ENCODE results near the gene ALDH1A3. TPM values are rescaled to one million over a fixed set of nuclear protein-coding genes. Genes with fewer than 3 reads are reported as not detected.

ALDH1A3 gene
- total and polyA plus RNA-seq, 7 experiments from 2014 or later: not detected

DNA sequence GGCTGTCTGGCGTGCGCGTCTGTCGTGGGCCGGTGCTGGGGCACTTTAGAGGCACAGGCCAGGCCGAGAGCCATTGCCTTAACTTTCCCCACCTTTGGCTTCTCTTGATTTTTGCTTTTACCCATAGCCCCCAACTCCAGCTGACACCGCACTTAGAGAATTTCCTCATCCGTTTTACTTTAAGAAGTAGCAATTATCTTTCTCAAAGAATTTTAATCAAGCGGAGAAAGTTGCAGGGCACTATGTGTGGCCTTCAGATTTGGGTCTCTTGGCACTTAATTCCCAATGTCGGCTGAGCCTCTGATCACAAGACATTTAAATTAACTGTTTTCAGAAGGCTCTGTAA lies 1.2 kb downstream of the ALDH1A3 start:
- Histone ChIP-seq H3K36me3 (ENCODE audit: control insufficient read depth in 2 of 3, insufficient read depth in 3 of 3, low read length in 3 of 3) (no peaks in the 10 kb centered on the region), H3K4me3 (ENCODE audit: low read length) (no peak overlapping the region), H3K27me3 (ENCODE audit: control insufficient read depth in 2 of 2, insufficient read depth in 2 of 2, low read length in 2 of 2) (peaks cover 0 to 6% of the 10 kb centered on the region in 2 donors), H3K27ac (ENCODE audit: low read depth, low read length) (no peak overlapping the region), H3K9me3 (ENCODE audit: control insufficient read depth in 2 of 3, low read length in 3 of 3) (no peaks in the 10 kb centered on the region), H3K4me1 (ENCODE audit: control insufficient read depth in 2 of 2, insufficient read depth in 2 of 2, low read length in 2 of 2) (no peaks in the 10 kb centered on the region)
- Mint-ChIP-seq H3K36me3 (no peaks in the 10 kb centered on the region), H3K27ac (no peak overlapping the region), H3K27me3 (peaks cover 76 to 85% (median 82%) of the 10 kb centered on the region in 5 donors), H3K4me3 (peak overlapping the region; percentile 5 to 78 (median 58)), H3K4me1 (peaks cover 0 to 18% (median 14%) of the 10 kb centered on the region in 7 donors), H3K9me3 (peaks cover 0 to 2% (median 0%) of the 10 kb centered on the region in 11 donors)
- no peak for ATAC-seq
- POLR2A ChIA-PET: no interaction called here
- CTCF ChIA-PET: no interaction called here
- DNase-seq: no peak
- intact Hi-C loops (cut with micrococcal nuclease): no loop called here

GRCh38 chr15:100881573-100882336 lies 2.1 kb downstream of the ALDH1A3 start:
- Histone ChIP-seq H3K36me3 (ENCODE audit: control insufficient read depth in 2 of 3, insufficient read depth in 3 of 3, low read length in 3 of 3) (no peaks in the 10 kb centered on the region), H3K4me3 (ENCODE audit: low read length) (no peak overlapping the region), H3K4me1 (ENCODE audit: control insufficient read depth in 2 of 2, insufficient read depth in 2 of 2, low read length in 2 of 2) (no peaks in the 10 kb centered on the region), H3K27me3 (ENCODE audit: control insufficient read depth in 2 of 2, insufficient read depth in 2 of 2, low read length in 2 of 2) (peaks cover 0 to 6% of the 10 kb centered on the region in 2 donors), H3K27ac (ENCODE audit: low read depth, low read length) (no peak overlapping the region), H3K9me3 (ENCODE audit: control insufficient read depth in 2 of 3, low read length in 3 of 3) (no peaks in the 10 kb centered on the region)
- H3K27ac Mint-ChIP-seq: no peak overlapping the region
- DNase-seq: no peak
- H3K4me1 Mint-ChIP-seq: peaks cover 0 to 18% (median 14%) of the 10 kb centered on the region in 7 donors
- H3K36me3 Mint-ChIP-seq: no peaks in the 10 kb centered on the region
- H3K27me3 Mint-ChIP-seq: peaks cover 71 to 85% (median 80%) of the 10 kb centered on the region in 5 donors
- H3K9me3 Mint-ChIP-seq: peaks cover 0 to 2% (median 0%) of the 10 kb centered on the region in 11 donors
- ATAC-seq: no peak
- intact Hi-C loops (cut with micrococcal nuclease): no loop called here
- POLR2A ChIA-PET: no interaction called here
- CTCF ChIA-PET: no interaction called here
- H3K4me3 Mint-ChIP-seq: peak overlapping the region in 3 of 10 donors; percentile 63 to 78 (median 63)

- ChIA-PET CTCF (no interaction called here), POLR2A (no interaction called here)
- no peaks in the 10 kb centered on the region for H3K36me3 Mint-ChIP-seq
- no peak overlapping the region for H3K27ac ChIP-seq (ENCODE audit: low read depth, low read length)
- no peak overlapping the region for H3K27ac Mint-ChIP-seq
- no peak for ATAC-seq
- DNase-seq: no peak
- no peaks in the 10 kb centered on the region for H3K36me3 ChIP-seq (ENCODE audit: control insufficient read depth in 2 of 3, insufficient read depth in 3 of 3, low read length in 3 of 3)
- peaks cover 0 to 2% (median 0%) of the 10 kb centered on the region in 11 donors for H3K9me3 Mint-ChIP-seq
- no peak overlapping the region for H3K4me3 Mint-ChIP-seq
- H3K27me3 ChIP-seq (ENCODE audit: control insufficient read depth in 2 of 2, insufficient read depth in 2 of 2, low read length in 2 of 2): no peaks in the 10 kb centered on the region
- peaks cover 65 to 83% (median 80%) of the 10 kb centered on the region in 5 donors for H3K27me3 Mint-ChIP-seq
- peaks cover 0 to 13% (median 11%) of the 10 kb centered on the region in 7 donors for H3K4me1 Mint-ChIP-seq
- no peak overlapping the region for H3K4me3 ChIP-seq (ENCODE audit: low read length)
- no peaks in the 10 kb centered on the region for H3K9me3 ChIP-seq (ENCODE audit: control insufficient read depth in 2 of 3, low read length in 3 of 3)
- no peaks in the 10 kb centered on the region for H3K4me1 ChIP-seq (ENCODE audit: control insufficient read depth in 2 of 2, insufficient read depth in 2 of 2, low read length in 2 of 2)
- intact Hi-C loops (cut with micrococcal nuclease): no loop called here
Observed at GRCh38 chr15:100885116-100885515, 5.5 kb downstream of the ALDH1A3 start.

DNA sequence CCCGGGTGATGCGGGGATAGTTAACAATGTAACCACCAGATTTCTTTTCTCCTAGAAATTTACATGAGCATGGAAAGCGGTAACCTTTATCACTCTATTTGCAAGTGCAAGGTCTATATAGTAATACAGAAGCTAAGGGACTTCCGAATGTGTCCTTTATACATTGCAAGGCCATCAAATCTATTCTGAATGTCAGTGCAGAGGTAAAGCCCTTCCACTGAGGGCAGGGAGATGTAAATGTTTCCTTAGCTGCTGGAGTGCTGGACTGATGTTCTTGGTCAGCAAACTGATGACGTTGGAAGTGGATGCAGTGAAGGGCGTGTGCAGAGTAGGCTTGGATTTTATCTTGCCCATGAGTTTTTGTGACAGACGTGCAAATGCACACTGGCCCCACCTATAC lies 6.2 kb downstream of the ALDH1A3 start:
- Mint-ChIP-seq H3K4me3 (no peak overlapping the region), H3K27ac (no peak overlapping the region), H3K9me3 (peaks cover 0 to under 1% (median 0%) of the 10 kb centered on the region in 11 donors), H3K36me3 (no peaks in the 10 kb centered on the region), H3K4me1 (peaks cover 0 to 7% (median 4%) of the 10 kb centered on the region in 7 donors), H3K27me3 (peaks cover 62 to 83% (median 76%) of the 10 kb centered on the region in 5 donors)
- H3K36me3 ChIP-seq (ENCODE audit: control insufficient read depth in 2 of 3, insufficient read depth in 3 of 3, low read length in 3 of 3): no peaks in the 10 kb centered on the region
- intact Hi-C loops (cut with micrococcal nuclease): no loop called here
- H3K27me3 ChIP-seq (ENCODE audit: control insufficient read depth in 2 of 2, insufficient read depth in 2 of 2, low read length in 2 of 2): no peaks in the 10 kb centered on the region
- POLR2A ChIA-PET: no interaction called here
- no peak overlapping the region for H3K4me3 ChIP-seq (ENCODE audit: low read length)
- CTCF ChIA-PET: interaction anchor here (0.6 kb wide), 1 partner anchor 1982 kb away, joined by 3 read pairs; no protein-coding TSS in a partner anchor
- no peak overlapping the region for H3K27ac ChIP-seq (ENCODE audit: low read depth, low read length)
- DNase-seq (no peak), ATAC-seq (no peak)
- no peaks in the 10 kb centered on the region for H3K4me1 ChIP-seq (ENCODE audit: control insufficient read depth in 2 of 2, insufficient read depth in 2 of 2, low read length in 2 of 2)
- no peaks in the 10 kb centered on the region for H3K9me3 ChIP-seq (ENCODE audit: control insufficient read depth in 2 of 3, low read length in 3 of 3)

DNA sequence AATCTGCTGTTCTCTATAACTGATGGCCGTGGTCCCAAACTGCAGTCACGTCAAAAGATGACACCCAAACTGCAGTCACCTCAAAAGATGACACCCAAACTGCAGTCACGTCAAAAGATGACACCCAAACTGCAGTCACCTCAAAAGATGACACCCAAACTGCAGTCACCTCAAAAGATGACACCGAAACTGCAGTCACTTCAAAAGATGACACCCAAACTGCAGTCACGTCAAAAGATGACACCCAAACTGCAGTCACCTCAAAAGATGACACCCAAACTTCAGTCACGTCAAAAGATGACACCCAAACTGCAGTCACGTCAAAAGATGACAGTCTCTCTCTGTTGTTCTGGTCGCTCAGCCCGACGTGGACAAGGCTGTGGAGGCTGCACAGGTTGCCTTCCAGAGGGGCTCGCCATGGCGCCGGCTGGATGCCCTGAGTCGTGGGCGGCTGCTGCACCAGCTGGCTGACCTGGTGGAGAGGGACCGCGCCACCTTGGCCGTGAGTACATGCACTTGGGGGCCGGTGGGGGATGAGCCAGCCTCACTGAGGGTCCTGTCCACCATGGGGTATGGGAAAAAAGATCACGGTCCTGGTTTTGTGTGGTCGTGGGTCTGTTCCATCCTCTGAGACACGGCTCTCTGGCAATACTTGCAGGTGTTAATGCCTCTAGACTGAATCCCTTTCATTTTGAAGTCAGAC lies 7.7 kb downstream of the ALDH1A3 start:
- Histone ChIP-seq H3K27me3 (ENCODE audit: control insufficient read depth in 2 of 2, insufficient read depth in 2 of 2, low read length in 2 of 2) (no peaks in the 10 kb centered on the region), H3K27ac (ENCODE audit: low read depth, low read length) (no peak overlapping the region), H3K36me3 (ENCODE audit: control insufficient read depth in 2 of 3, insufficient read depth in 3 of 3, low read length in 3 of 3) (no peaks in the 10 kb centered on the region), H3K9me3 (ENCODE audit: control insufficient read depth in 2 of 3, low read length in 3 of 3) (no peaks in the 10 kb centered on the region), H3K4me3 (ENCODE audit: low read length) (no peak overlapping the region), H3K4me1 (ENCODE audit: control insufficient read depth in 2 of 2, insufficient read depth in 2 of 2, low read length in 2 of 2) (no peaks in the 10 kb centered on the region)
- H3K36me3 Mint-ChIP-seq: no peaks in the 10 kb centered on the region
- ChIA-PET POLR2A (no interaction called here), CTCF (no interaction called here)
- peaks cover 0 to 4% (median 0%) of the 10 kb centered on the region in 7 donors for H3K4me1 Mint-ChIP-seq
- H3K27me3 Mint-ChIP-seq: peaks cover 54 to 81% (median 70%) of the 10 kb centered on the region in 5 donors
- intact Hi-C loops (cut with micrococcal nuclease): no loop called here
- no peaks in the 10 kb centered on the region for H3K9me3 Mint-ChIP-seq
- no peak for DNase-seq
- no peak for ATAC-seq
- H3K4me3 Mint-ChIP-seq: no peak overlapping the region
- no peak overlapping the region for H3K27ac Mint-ChIP-seq

- Mint-ChIP-seq H3K36me3 (no peaks in the 10 kb centered on the region), H3K4me3 (no peak overlapping the region), H3K9me3 (no peaks in the 10 kb centered on the region), H3K27me3 (peaks cover 49 to 77% (median 67%) of the 10 kb centered on the region in 5 donors), H3K27ac (no peak overlapping the region), H3K4me1 (peaks cover 0 to 4% (median 0%) of the 10 kb centered on the region in 7 donors)
- no peaks in the 10 kb centered on the region for H3K4me1 ChIP-seq (ENCODE audit: control insufficient read depth in 2 of 2, insufficient read depth in 2 of 2, low read length in 2 of 2)
- CTCF ChIA-PET: no interaction called here
- POLR2A ChIA-PET: no interaction called here
- H3K36me3 ChIP-seq (ENCODE audit: control insufficient read depth in 2 of 3, insufficient read depth in 3 of 3, low read length in 3 of 3): no peaks in the 10 kb centered on the region
- ATAC-seq (no peak), DNase-seq (no peak)
- no peaks in the 10 kb centered on the region for H3K27me3 ChIP-seq (ENCODE audit: control insufficient read depth in 2 of 2, insufficient read depth in 2 of 2, low read length in 2 of 2)
- intact Hi-C loops (cut with micrococcal nuclease): no loop called here
- H3K4me3 ChIP-seq (ENCODE audit: low read length): no peak overlapping the region
- no peak overlapping the region for H3K27ac ChIP-seq (ENCODE audit: low read depth, low read length)
- H3K9me3 ChIP-seq (ENCODE audit: control insufficient read depth in 2 of 3, low read length in 3 of 3): no peaks in the 10 kb centered on the region
Observed at GRCh38 chr15:100889385-100890050, 9.9 kb downstream of the ALDH1A3 start.

Data from naive thymus-derived CD4-positive, alpha-beta T cell (primary cell).